Endothelial cell of umbilical vein (primary cell): ENCODE data around the gene EPSTI1. TPM values are rescaled to one million over a fixed set of nuclear protein-coding genes. Genes with fewer than 3 reads are reported as not detected.
"Not testable (repeated sequence)": the region's sequence is repeated elsewhere in the genome, so short reads cannot be mapped to it uniquely, and the experiment has no call there.

Experiments
- BruUV-seq: library from RNA; stranded (reverse); fragments of 400-500 nt; replicated peaks from 2 replicates; lab custom pipeline; 2021; lab: Mats Ljungman, UMichigan
- CTCF ChIA-PET: fragments of 300-600, 350-600 bp; sonication (Branson Sonifier 250); formaldehyde crosslinking; loops from one replicate; lab custom pipeline; 2021; ENCODE audit warnings: antibody characterized with exemption, inconsistent platforms; lab: Charles Lee
- POLR2A ChIA-PET: fragments of 300-600, 350-600 bp; sonication (Branson Sonifier 250); formaldehyde crosslinking; loops from one replicate; lab custom pipeline; 2021; ENCODE audit warnings: antibody characterized with exemption, inconsistent platforms; lab: Charles Lee
- DNase-seq: peaks from one replicate; pipeline ENCODE4 v3.0.0-alpha.2; 2011; ENCODE audit warnings: low read depth, low spot score
- FAIRE-seq: peaks from 2 replicates; lab custom pipeline; 2011; peaks lifted over from hg19 to GRCh38; lab: Jason Lieb, UNC
- H2AFZ ChIP-seq: 2 replicates; pipeline ENCODE4 v1.6.0; 2012; ENCODE audit warnings: low read depth, low read length, control low read depth, inconsistent platforms
- H3K27ac ChIP-seq: 2 replicates; pipeline ENCODE4 v1.5.1; 2011; ENCODE audit warnings: low read depth, mild to moderate bottlenecking, control low read depth, low read length, moderate library complexity; ENCODE audit not compliant: insufficient read depth
- H3K27me3 ChIP-seq, 2 experiments: 2 replicates each; pipeline versions ENCODE4 v1.6.0 to v1.6.1; 2011; ENCODE audit warnings: low read length in 2 of 2, mixed read lengths in 1 of 2; ENCODE audit not compliant: control insufficient read depth in 2 of 2, insufficient read depth in 2 of 2
- H3K36me3 ChIP-seq, 2 experiments: 2 replicates in 1 of 2; 3 replicates in 1 of 2; pipeline ENCODE4 v1.5.1; 2011; ENCODE audit warnings: low read length in 2 of 2, mild to moderate bottlenecking in 1 of 2, moderate library complexity in 1 of 2; ENCODE audit not compliant: control insufficient read depth in 2 of 2, insufficient read depth in 2 of 2; ENCODE audit errors: extremely low read depth in 1 of 2
- H3K4me1 ChIP-seq: 3 replicates; pipeline ENCODE4 v1.5.1; 2011; ENCODE audit warnings: mild to moderate bottlenecking, low read length; ENCODE audit not compliant: control insufficient read depth, insufficient read depth; ENCODE audit errors: extremely low read depth
- H3K4me2 ChIP-seq: 2 replicates; pipeline ENCODE4 v1.6.1; 2011; ENCODE audit warnings: low read length, control low read depth, mixed read lengths; ENCODE audit not compliant: insufficient read depth
- H3K4me3 ChIP-seq, 3 experiments: fragments of 200-600 bp in 1 of 3; sonication (generic), shearing (Covaris generic) in 1 of 3; replicated peaks in 1 of 3; 2 replicates each; pipeline ENCODE4 v1.5.1; 2011 to 2016; ENCODE audit warnings: control low read depth in 3 of 3, low read length in 3 of 3, mild to moderate bottlenecking in 2 of 3, inconsistent platforms in 1 of 3, low read depth in 1 of 3, moderate library complexity in 1 of 3; ENCODE audit not compliant: insufficient read depth in 1 of 3
- H3K79me2 ChIP-seq: 2 replicates; pipeline ENCODE4 v1.6.0; 2012; ENCODE audit warnings: low read length, inconsistent platforms; ENCODE audit not compliant: control insufficient read depth, insufficient read depth
- H3K9ac ChIP-seq: replicated peaks from 2 replicates; pipeline ENCODE3; 2011; ENCODE audit warnings: low read length, control low read depth; ENCODE audit not compliant: insufficient read depth; ENCODE audit errors: extremely low read depth
- H3K9me1 ChIP-seq: replicated peaks from 3 replicates; pipeline ENCODE4 v1.6.0; 2011; ENCODE audit warnings: mild to moderate bottlenecking, low read length; ENCODE audit not compliant: control insufficient read depth, insufficient read depth; ENCODE audit errors: extremely low read depth
- H3K9me3 ChIP-seq: replicated peaks from 2 replicates; pipeline ENCODE4 v1.5.1; 2012; ENCODE audit warnings: low read length, inconsistent platforms; ENCODE audit not compliant: control insufficient read depth, insufficient read depth
- H4K20me1 ChIP-seq: replicated peaks from 2 replicates; pipeline ENCODE3; 2011; ENCODE audit warnings: mild to moderate bottlenecking, low read length; ENCODE audit not compliant: control insufficient read depth, insufficient read depth; ENCODE audit errors: extremely low read depth
- EZH2 ChIP-seq: IDR thresholded peaks from 2 replicates; pipeline ENCODE4 v1.6.1; 2012; ENCODE audit warnings: borderline replicate concordance, low read depth, mild to moderate bottlenecking, moderate library complexity, low read length, inconsistent platforms; ENCODE audit not compliant: severe bottlenecking
- FOS ChIP-seq: IDR thresholded peaks from 2 replicates; pipeline ENCODE4 v1.6.1; 2011; ENCODE audit warnings: mild to moderate bottlenecking, low read length, moderate library complexity, borderline replicate concordance; ENCODE audit not compliant: insufficient read depth
- GATA2 ChIP-seq: IDR thresholded peaks from 2 replicates; pipeline ENCODE4 v1.7.0; 2011; ENCODE audit warnings: low read depth, mild to moderate bottlenecking, moderate library complexity, mixed read lengths, low read length; ENCODE audit not compliant: insufficient read length, insufficient read depth
- JUN ChIP-seq: IDR thresholded peaks from 2 replicates; pipeline ENCODE4 v1.6.1; 2011; ENCODE audit warnings: borderline replicate concordance, low read depth; ENCODE audit not compliant: insufficient read length, insufficient read depth
- MYC ChIP-seq: IDR thresholded peaks from one replicate; pipeline ENCODE4 v1.6.1; 2011; ENCODE audit warnings: mild to moderate bottlenecking, low read depth, low read length
- POLR2A ChIP-seq: IDR thresholded peaks from 2 replicates; pipeline ENCODE4 v1.6.1; 2012; ENCODE audit warnings: low read depth, mild to moderate bottlenecking, control low read depth, low read length
- POLR2AphosphoS5 ChIP-seq: IDR thresholded peaks from 2 replicates; pipeline ENCODE4 v1.6.1; 2012; ENCODE audit warnings: low read depth, mild to moderate bottlenecking, control low read depth, low read length, moderate library complexity; ENCODE audit not compliant: insufficient read depth
- dilution Hi-C: fragments of 300-500 bp; cut with MboI; formaldehyde crosslinking; loops from one replicate; pipeline ENCODE4 v1.15.0; 2019; ENCODE audit warnings: low sequenced_read_pairs; ENCODE audit not compliant: extremely low pct_ligation_motif_present
- intact Hi-C: fragments of 100-400 bp; cut with micrococcal nuclease; formaldehyde crosslinking; loops from one replicate; pipeline ENCODE4 v1.10.0; 2022
- polyA plus RNA-seq, 4 experiments: library from polyadenylated mRNA; depleted of rRNA in 3 of 4; stranded (reverse) in 3 of 4; unstranded in 1 of 4; fragments of >200 nt; gene quantifications; 2 replicates each; pipeline versions ENCODE4 v1.2.1 to v1.2.3, GENCODE V29; 2011 to 2012; ENCODE audit warnings: missing spikeins in 1 of 4
- total RNA-seq: library from RNA; stranded (reverse); gene quantifications from 2 replicates; pipeline ENCODE4 v1.2.3, GENCODE V29; 2021
- TF ChIP-seq, protein P1 (sequence below): IDR thresholded peaks from 2 replicates; pipeline ENCODE4 v1.6.1; 2011; ENCODE audit not compliant: insufficient read depth, insufficient read length
- TF ChIP-seq, protein P2 (sequence below), 2 donors: IDR thresholded peaks; 1 replicate in 1 of 2; 2 replicates in 1 of 2; pipeline ENCODE4 v1.5.1; 2011; ENCODE audit warnings: low read length in 2 of 2, mild to moderate bottlenecking in 2 of 2, moderate library complexity in 2 of 2, control low read depth in 1 of 2, inconsistent platforms in 1 of 2, low read depth in 1 of 2; ENCODE audit not compliant: insufficient read depth in 1 of 2; ENCODE audit errors: extremely low read depth in 1 of 2

Gene EPSTI1
- total and polyA plus RNA-seq, 2 donors (not counting 3 experiments of a cell fraction or from before 2014, with no cell fraction given): 0.77 to 3.1 TPM

DNA sequence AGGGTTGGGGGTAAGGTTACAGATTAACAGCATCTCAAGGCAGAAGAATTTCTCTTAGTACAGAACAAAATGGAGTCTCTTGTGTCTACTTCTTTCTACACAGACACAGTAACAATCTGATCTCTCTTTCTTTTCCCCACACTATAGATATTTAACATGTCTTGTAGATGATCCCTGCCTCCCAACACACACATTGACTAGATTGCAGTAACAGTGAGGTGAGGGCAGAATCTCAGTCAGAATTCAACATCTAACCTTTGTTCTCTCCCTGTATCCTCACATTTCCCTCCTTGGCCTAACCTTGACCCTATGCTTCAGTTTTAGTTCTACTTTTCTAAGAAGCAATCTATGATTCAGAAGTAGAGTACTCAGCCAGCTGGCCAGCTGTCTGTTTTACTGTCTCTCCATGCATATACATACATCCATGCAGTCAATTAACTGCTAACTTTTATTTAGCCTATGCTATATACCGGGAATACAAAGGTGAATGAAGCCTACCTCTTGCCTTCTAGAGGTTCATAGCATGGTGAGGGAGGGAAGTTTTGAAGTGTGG is 49.4 kb upstream of the EPSTI1 start:
- ChIA-PET POLR2A (no interaction called here), CTCF (no interaction called here)
- intact Hi-C loops (no loop called here), dilution Hi-C loops (no loop called here)
- H2AFZ ChIP-seq: no peak overlapping the region
- no peaks in the 10 kb centered on the region for H3K9me1 ChIP-seq
- DNase-seq: no peak
- H3K36me3 ChIP-seq: no peaks in the 10 kb centered on the region
- H3K27ac ChIP-seq: no peak overlapping the region
- no peak overlapping the region for H3K9ac ChIP-seq
- no TSS peak for BruUV-seq
- peaks cover 32% of the 10 kb centered on the region for H3K79me2 ChIP-seq
- TF ChIP-seq MYC: no peak
- no peak for TF ChIP-seq EZH2
- no peak for TF ChIP-seq POLR2AphosphoS5
- no peak for TF ChIP-seq GATA2
- TF ChIP-seq FOS: no peak
- TF ChIP-seq POLR2A: no peak
- TF ChIP-seq, protein P1, sequence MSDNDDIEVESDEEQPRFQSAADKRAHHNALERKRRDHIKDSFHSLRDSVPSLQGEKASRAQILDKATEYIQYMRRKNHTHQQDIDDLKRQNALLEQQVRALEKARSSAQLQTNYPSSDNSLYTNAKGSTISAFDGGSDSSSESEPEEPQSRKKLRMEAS: no peak
- no peak for TF ChIP-seq JUN
- TF ChIP-seq, protein P2, sequence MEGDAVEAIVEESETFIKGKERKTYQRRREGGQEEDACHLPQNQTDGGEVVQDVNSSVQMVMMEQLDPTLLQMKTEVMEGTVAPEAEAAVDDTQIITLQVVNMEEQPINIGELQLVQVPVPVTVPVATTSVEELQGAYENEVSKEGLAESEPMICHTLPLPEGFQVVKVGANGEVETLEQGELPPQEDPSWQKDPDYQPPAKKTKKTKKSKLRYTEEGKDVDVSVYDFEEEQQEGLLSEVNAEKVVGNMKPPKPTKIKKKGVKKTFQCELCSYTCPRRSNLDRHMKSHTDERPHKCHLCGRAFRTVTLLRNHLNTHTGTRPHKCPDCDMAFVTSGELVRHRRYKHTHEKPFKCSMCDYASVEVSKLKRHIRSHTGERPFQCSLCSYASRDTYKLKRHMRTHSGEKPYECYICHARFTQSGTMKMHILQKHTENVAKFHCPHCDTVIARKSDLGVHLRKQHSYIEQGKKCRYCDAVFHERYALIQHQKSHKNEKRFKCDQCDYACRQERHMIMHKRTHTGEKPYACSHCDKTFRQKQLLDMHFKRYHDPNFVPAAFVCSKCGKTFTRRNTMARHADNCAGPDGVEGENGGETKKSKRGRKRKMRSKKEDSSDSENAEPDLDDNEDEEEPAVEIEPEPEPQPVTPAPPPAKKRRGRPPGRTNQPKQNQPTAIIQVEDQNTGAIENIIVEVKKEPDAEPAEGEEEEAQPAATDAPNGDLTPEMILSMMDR (IDR thresholded peaks at IDR 0.05; ENCODE audit: extremely low read depth in 1 of 2, insufficient read depth in 1 of 2, low read depth in 1 of 2, low read length in 2 of 2): no peak
- no peaks in the 10 kb centered on the region for H3K27me3 ChIP-seq
- peaks cover 2% of the 10 kb centered on the region for H4K20me1 ChIP-seq
- no peaks in the 10 kb centered on the region for H3K9me3 ChIP-seq
- H3K4me2 ChIP-seq: no peak overlapping the region
- no peak overlapping the region for H3K4me3 ChIP-seq
- FAIRE-seq: no peak
- H3K4me1 ChIP-seq: no peaks in the 10 kb centered on the region

DNA sequence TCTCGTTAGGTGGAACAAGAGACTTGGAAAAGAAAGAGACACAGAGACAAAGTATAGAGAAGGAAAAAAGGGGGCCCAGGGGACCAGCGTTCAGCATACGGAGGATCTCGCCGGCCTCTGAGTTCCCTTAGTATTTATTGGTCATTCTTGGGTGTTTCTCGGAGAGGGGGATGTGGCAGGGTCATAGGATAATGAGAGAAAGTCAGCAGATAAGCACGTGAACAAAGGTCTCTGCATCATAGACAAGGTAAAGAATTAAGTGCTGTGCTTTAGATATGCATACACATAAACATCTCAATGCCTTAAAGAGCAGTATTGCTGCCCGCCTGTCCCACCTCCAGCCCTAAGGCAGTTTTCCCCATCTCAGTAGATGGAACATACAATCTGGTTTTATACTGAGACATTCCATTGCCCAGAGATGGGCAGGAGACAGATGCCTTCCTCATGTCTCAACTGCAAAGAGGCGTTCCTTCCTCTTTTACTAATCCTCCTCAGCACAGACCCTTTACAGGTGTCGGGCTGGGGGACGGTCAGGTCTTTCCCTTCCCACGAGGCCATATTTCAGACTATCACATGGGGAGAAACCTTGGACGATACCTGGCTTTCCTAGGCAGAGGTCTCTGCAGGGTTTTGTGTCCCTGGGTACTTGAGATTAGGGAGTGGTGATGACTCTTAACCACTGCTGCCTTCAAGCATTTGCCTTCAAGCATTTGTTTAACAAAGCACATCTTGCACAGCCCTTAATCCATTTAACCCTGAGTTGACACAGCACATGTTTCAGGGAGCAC is 48.7 kb upstream of the EPSTI1 start:
- H3K9me3 ChIP-seq, H3K36me3 ChIP-seq, H3K9me1 ChIP-seq, H3K4me2 ChIP-seq, H3K4me1 ChIP-seq, H4K20me1 ChIP-seq, dilution Hi-C loops, H2AFZ ChIP-seq, FAIRE-seq, BruUV-seq, H3K4me3 ChIP-seq, H3K9ac ChIP-seq, DNase-seq, POLR2A ChIA-PET, CTCF ChIA-PET, H3K27ac ChIP-seq, intact Hi-C loops, H3K27me3 ChIP-seq: not testable (repeated sequence)
- peaks cover 36% of the 10 kb centered on the region for H3K79me2 ChIP-seq
